ENCODE data around the gene ASXL2.

GRCh38 chr2:25853038-25853638 lies 25.1 kb downstream of the ASXL2 start:
- TF ChIP-seq ZNF70 (CRISPR knock-in tag; IDR thresholded peaks at IDR 0.05) (no peak), PPARA (CRISPR knock-in tag; IDR thresholded peaks at IDR 0.05; ENCODE audit: borderline replicate concordance) (no peak), ZFP3 (CRISPR knock-in tag; IDR thresholded peaks at IDR 0.05) (no peak), PATZ1 (CRISPR knock-in tag; IDR thresholded peaks at IDR 0.05; ENCODE audit: borderline replicate concordance) (no peak), ZFP30 (CRISPR knock-in tag; IDR thresholded peaks at IDR 0.05) (no peak)

Measured in SK-N-SH treated with all-trans-retinoic acid at 6 μM for 48 hours (cell line).